Loucy (cell line): Measurements from ENCODE around the gene GPT2.

Experiments used
- H2AFZ ChIP-seq: fragments of 200-600 bp; sonication (generic); 2 replicates; pipeline ENCODE4 v1.6.0; 2016; ENCODE audit warnings: antibody characterized with exemption, mild to moderate bottlenecking, low read length, moderate library complexity
- H3F3A ChIP-seq: fragments of 200-600 bp; 2 replicates; pipeline ENCODE4 v1.6.0; 2016; ENCODE audit warnings: antibody characterized with exemption, low read depth, mild to moderate bottlenecking
- H3K27me3 ChIP-seq: fragments of 200-600 bp; sonication (generic); 2 replicates; pipeline ENCODE4 v1.6.1; 2014; ENCODE audit warnings: low read length, mild to moderate bottlenecking; ENCODE audit not compliant: insufficient read depth, poor library complexity, severe bottlenecking
- H3K36me3 ChIP-seq: fragments of 200-600 bp; sonication (generic); 2 replicates; pipeline ENCODE4 v1.6.1; 2016; ENCODE audit warnings: low read length; ENCODE audit not compliant: insufficient read depth
- H3K4me1 ChIP-seq: fragments of 200-600 bp; sonication (generic); 2 replicates; pipeline ENCODE4 v1.5.1; 2014; ENCODE audit warnings: low read length, mild to moderate bottlenecking; ENCODE audit not compliant: insufficient read depth, poor library complexity, severe bottlenecking
- H3K4me2 ChIP-seq: fragments of 200-600 bp; sonication (generic); 2 replicates; pipeline ENCODE4 v1.6.0; 2014; ENCODE audit warnings: antibody characterized with exemption, low read length, low read depth, mild to moderate bottlenecking; ENCODE audit not compliant: poor library complexity, severe bottlenecking
- H3K4me3 ChIP-seq: fragments of 200-600 bp; sonication (generic); 2 replicates; pipeline ENCODE4 v1.5.1; 2014; ENCODE audit warnings: low read length, mild to moderate bottlenecking, mixed read lengths; ENCODE audit not compliant: poor library complexity, severe bottlenecking
- H3K79me2 ChIP-seq: fragments of 200-600 bp; sonication (generic); 2 replicates; pipeline ENCODE4 v1.6.1; 2014; ENCODE audit warnings: low read length; ENCODE audit not compliant: insufficient read depth
- H3K9ac ChIP-seq: fragments of 200-600 bp; sonication (generic); 2 replicates; pipeline ENCODE4 v1.6.0; 2014; ENCODE audit warnings: mild to moderate bottlenecking, low read depth, low read length, moderate library complexity; ENCODE audit not compliant: poor library complexity, severe bottlenecking
- H3K9me2 ChIP-seq: fragments of 200-600 bp; sonication (generic); replicated peaks from 2 replicates; pipeline ENCODE4 v1.6.1; 2016; ENCODE audit warnings: low read depth, low read length, mixed read lengths
- H3K9me3 ChIP-seq: fragments of 200-600 bp; sonication (generic); 2 replicates; pipeline ENCODE4 v1.6.1; 2014; ENCODE audit warnings: mild to moderate bottlenecking, antibody characterized with exemption, low read length, low read depth; ENCODE audit not compliant: insufficient read depth
- H4K20me1 ChIP-seq: fragments of 200-600 bp; sonication (generic); 2 replicates; pipeline ENCODE4 v1.6.0; 2014; ENCODE audit warnings: antibody characterized with exemption, low read length, mild to moderate bottlenecking; ENCODE audit not compliant: insufficient read depth, poor library complexity, severe bottlenecking
- CTCF ChIP-seq: fragments of 200-600 bp; sonication (generic); conservative IDR thresholded peaks from 2 replicates; pipeline ENCODE4 v1.5.1; 2014; ENCODE audit warnings: mild to moderate bottlenecking, antibody characterized with exemption, low read length
- EZH2phosphoT487 ChIP-seq: fragments of 200-600 bp; IDR thresholded peaks from 2 replicates; pipeline ENCODE4 v1.6.1; 2018; ENCODE audit warnings: antibody characterized with exemption, mild to moderate bottlenecking, moderate library complexity, borderline replicate concordance

Gene GPT2

DNA sequence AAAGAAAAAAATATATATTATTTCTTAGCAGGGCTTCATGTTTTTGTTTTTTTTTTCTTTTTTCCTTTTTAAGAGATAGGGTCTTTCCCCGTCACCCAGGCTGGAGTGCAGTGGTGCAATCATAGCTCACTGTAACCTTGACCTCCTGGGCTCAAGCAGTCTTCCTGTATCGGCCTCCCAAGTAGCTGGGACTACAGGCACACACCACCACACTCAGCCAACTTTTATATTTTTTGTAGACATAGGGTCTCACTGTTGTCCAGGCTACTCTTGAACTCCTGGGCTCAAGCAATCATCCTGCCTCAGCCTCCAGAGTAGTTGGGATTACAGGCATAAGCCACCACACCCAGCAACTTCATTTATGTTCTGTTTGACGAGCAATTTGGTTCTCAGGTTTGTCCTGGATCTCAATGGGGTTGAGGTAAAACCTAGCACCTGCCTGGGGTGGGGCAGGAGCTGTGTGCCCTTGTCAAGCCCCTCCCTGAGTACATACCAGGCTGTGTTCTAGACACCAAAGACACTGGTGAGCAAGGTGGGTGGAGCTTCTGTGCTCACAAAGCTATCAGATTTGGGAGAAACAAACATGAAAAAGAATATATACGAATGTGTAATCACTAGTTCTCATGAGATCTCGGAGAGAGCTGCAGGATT is 19.2 kb downstream of the GPT2 start:
- H3K27me3 ChIP-seq, result no peaks in the 10 kb centered on the region
- no peaks in the 10 kb centered on the region for H3K36me3 ChIP-seq
- no peaks in the 10 kb centered on the region for H3K9me3 ChIP-seq
- H3K79me2 ChIP-seq, result no peaks in the 10 kb centered on the region
- TF ChIP-seq CTCF, result no peak
- TF ChIP-seq EZH2phosphoT487, result no peak
- no peaks in the 10 kb centered on the region for H3K4me1 ChIP-seq
- H2AFZ ChIP-seq, result no peak overlapping the region
- no peaks in the 10 kb centered on the region for H3K9me2 ChIP-seq
- H3K4me3 ChIP-seq, result no peak overlapping the region
- H4K20me1 ChIP-seq, result no peaks in the 10 kb centered on the region
- no peak overlapping the region for H3K9ac ChIP-seq
- H3F3A ChIP-seq, result no peaks in the 10 kb centered on the region
- H3K4me2 ChIP-seq, result no peak overlapping the region

GRCh38 chr16:46904471-46904870 is 20.3 kb downstream of the GPT2 start:
- no peaks in the 10 kb centered on the region for H3K9me3 ChIP-seq
- no peak overlapping the region for H3K4me2 ChIP-seq
- no peaks in the 10 kb centered on the region for H3K79me2 ChIP-seq
- H3K4me3 ChIP-seq, result no peak overlapping the region
- H3K9ac ChIP-seq, result no peak overlapping the region
- no peaks in the 10 kb centered on the region for H3K36me3 ChIP-seq
- no peaks in the 10 kb centered on the region for H3K4me1 ChIP-seq
- H3F3A ChIP-seq, result no peaks in the 10 kb centered on the region
- H3K27me3 ChIP-seq, result no peaks in the 10 kb centered on the region
- no peaks in the 10 kb centered on the region for H4K20me1 ChIP-seq
- no peak overlapping the region for H2AFZ ChIP-seq
- H3K9me2 ChIP-seq, result no peaks in the 10 kb centered on the region
- no peak for TF ChIP-seq CTCF

DNA sequence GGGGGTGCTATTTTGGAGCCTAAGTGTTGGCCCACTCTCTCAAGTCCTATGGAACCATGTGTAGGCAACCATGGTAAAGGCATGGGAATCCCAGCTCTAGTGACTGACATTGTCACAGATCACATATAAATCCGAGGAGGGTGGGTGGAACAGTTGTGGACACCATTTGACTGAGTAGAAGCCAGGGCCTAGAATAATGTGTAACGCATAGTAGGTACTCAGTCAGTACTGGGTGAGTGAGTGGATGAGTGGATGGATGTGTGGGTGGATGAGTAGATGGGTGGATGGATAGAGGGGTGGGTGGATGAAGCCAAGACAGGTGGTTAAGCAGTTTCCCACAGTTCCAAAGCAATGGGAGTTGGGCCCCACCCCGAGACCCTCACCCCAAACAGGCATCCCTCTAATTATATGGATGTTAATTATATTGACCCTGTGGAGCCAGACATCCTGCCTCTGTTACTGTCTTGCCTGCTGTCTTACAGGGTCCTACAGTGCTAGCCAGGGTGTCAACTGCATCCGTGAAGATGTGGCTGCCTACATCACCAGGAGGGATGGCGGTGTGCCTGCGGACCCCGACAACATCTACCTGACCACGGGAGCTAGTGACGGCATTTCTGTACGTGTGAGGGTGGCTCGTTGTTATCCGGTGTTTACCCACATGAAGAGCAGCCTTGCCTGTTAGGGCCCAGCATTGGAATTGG is 22.3 kb downstream of the GPT2 start:
- Histone ChIP-seq H3K79me2 (no peaks in the 10 kb centered on the region), H3K4me3 (no peak overlapping the region), H3K27me3 (no peaks in the 10 kb centered on the region), H3F3A (no peaks in the 10 kb centered on the region), H2AFZ (no peak overlapping the region), H3K36me3 (no peaks in the 10 kb centered on the region), H3K9ac (no peak overlapping the region), H3K9me3 (no peaks in the 10 kb centered on the region), H3K4me1 (no peaks in the 10 kb centered on the region), H4K20me1 (no peaks in the 10 kb centered on the region), H3K4me2 (no peak overlapping the region), H3K9me2 (no peaks in the 10 kb centered on the region)
- TF ChIP-seq EZH2phosphoT487 (no peak), CTCF (no peak)
